Measurements from ENCODE around the gene EID2B. TPM values are rescaled to one million over a fixed set of nuclear protein-coding genes. Genes with fewer than 3 reads are reported as not detected.

The EID2B gene
- total and polyA plus RNA-seq, 2 of the 8 experiments (the other 6 are each of a cell fraction or from before 2014, with no cell fraction given) = 2.1 to 2.4 TPM

DNA sequence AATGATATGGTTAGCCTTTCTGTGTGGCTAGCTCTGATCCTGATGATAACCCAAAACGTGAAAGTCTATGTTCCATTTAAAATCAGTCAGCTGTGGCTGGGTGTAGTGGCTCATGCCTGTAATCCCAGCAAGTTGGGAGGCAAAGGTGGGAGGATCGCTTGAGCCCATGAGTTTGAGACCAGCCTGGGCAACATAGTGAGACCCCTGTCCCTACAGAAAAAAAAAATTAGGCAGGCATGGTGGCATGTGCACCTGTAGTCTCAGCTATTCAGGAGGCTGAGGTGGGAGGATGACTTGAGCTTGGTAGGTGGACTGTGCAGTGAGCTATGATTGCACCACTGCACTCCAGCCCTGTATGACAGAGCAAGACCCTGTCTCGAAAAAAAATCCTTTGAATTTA, 1.1 kb upstream of the EID2B start:
- Histone ChIP-seq H3K79me1 (ENCODE audit: low read depth, low read length) (no peaks in the 10 kb centered on the region), H3K27me3 (replicated peaks in 1 of 4; ENCODE audit: control insufficient read depth in 3 of 4, extremely low read depth in 1 of 4, insufficient read depth in 3 of 4, low read length in 3 of 4) (peaks cover 0 to 3% (median 0%) of the 10 kb centered on the region in 4 experiments; a peak in 1 of 7 replicates), H3K9me3 (ENCODE audit: insufficient read depth in 2 of 2, low read depth in 1 of 2, low read length in 1 of 2) (peaks cover 0 to 4% of the 10 kb centered on the region in 2 experiments; a peak in 1 of 4 replicates), H3K4me1 (replicated peaks in 1 of 4; ENCODE audit: control insufficient read depth in 3 of 4, insufficient read depth in 4 of 4, low read length in 3 of 4) (no peaks in the 10 kb centered on the region; a peak in 1 of 7 replicates), H3K14ac (ENCODE audit: insufficient read length) (no peak overlapping the region), H3K27ac (ENCODE audit: low read depth, low read length) (no peak overlapping the region), H4K8ac (ENCODE audit: extremely low read depth, insufficient read depth, low read length) (no peak overlapping the region), H3K4me3 (ENCODE audit: extremely low read depth in 1 of 4, insufficient read depth in 2 of 4, low read depth in 3 of 4, low read length in 4 of 4) (no peak overlapping the region), H3K23me2 (ENCODE audit: low read depth, low read length) (peaks cover 4% of the 10 kb centered on the region), H2AFZ (ENCODE audit: low read length) (no peak overlapping the region), H3K4me2 (ENCODE audit: insufficient read depth in 1 of 2, low read depth in 2 of 2, low read length in 2 of 2) (no peak overlapping the region), H3K79me2 (ENCODE audit: control insufficient read depth in 1 of 2, insufficient read depth in 2 of 2, low read length in 2 of 2) (peaks cover 0 to 12% of the 10 kb centered on the region in 2 experiments; a peak in 2 of 4 replicates), H3K9ac (replicated peaks in 1 of 4; ENCODE audit: extremely low read depth in 1 of 4, low read depth in 3 of 4, low read length in 3 of 4) (no peak overlapping the region), H3K56ac (replicated peaks; ENCODE audit: insufficient read length, low read depth, low read length) (no peak overlapping the region), H3K4ac (replicated peaks; ENCODE audit: insufficient read length, low read depth, low read length) (no peak overlapping the region), H2BK20ac (ENCODE audit: low read length) (no peak overlapping the region), H2BK5ac (ENCODE audit: low read depth, low read length) (no peak overlapping the region), H4K5ac (ENCODE audit: insufficient read length, low read depth, low read length) (no peak overlapping the region), H3K36me3 (ENCODE audit: control insufficient read depth in 2 of 4, insufficient read depth in 4 of 4, low read length in 3 of 4) (no peaks in the 10 kb centered on the region), H2BK15ac (ENCODE audit: low read length) (no peak overlapping the region; the same call in 1 of the 2 replicates), H2AK5ac (ENCODE audit: low read depth, low read length) (no peak overlapping the region), H3K18ac (ENCODE audit: extremely low read depth, low read length) (no peak overlapping the region), H2BK120ac (replicated peaks; ENCODE audit: low read depth, low read length) (no peak overlapping the region), H2BK12ac (ENCODE audit: low read depth, low read length) (no peak overlapping the region), H4K20me1 (replicated peaks in 1 of 2; ENCODE audit: control insufficient read depth in 1 of 2, insufficient read depth in 2 of 2, low read length in 2 of 2) (peaks cover 0 to 4% of the 10 kb centered on the region in 2 experiments), H4K91ac (replicated peaks; ENCODE audit: insufficient read length, low read length) (no peak overlapping the region), H3K23ac (ENCODE audit: insufficient read length) (no peak overlapping the region)
- DNase-seq (ENCODE audit: low read depth in 1 of 2, low spot score in 2 of 2) (no peak), FAIRE-seq (no peak)
- ChIA-PET CTCF (ENCODE audit: partially characterized antibody) (interaction anchor here (0.7 to 10.6 kb wide), 20 partner anchors 9 to 238 kb away, joined by 3 to 101 read pairs (median 5); partner anchors contain the start of genes DLL3 and SELENOV), POLR2A (ENCODE audit: partially characterized antibody) (interaction anchor here (0.7 to 2.3 kb wide), 12 partner anchors 9 to 635 kb away, joined by 3 to 12 read pairs (median 4); partner anchors contain the start of genes RPS16 and TIMM50)
- 81% methylated on average over 3 of the region's 3 CpGs; no CpG with 5 or more reads in 1 of the 2 experiments for WGBS, 2 experiments (ENCODE audit: extremely low coverage in 1 of 2, insufficient coverage in 1 of 2, insufficient read length in 1 of 2, insufficient replicate concordance in 2 of 2, low coverage in 1 of 2, low lambda C conversion rate in 2 of 2, missing lambda C conversion rate in 1 of 2)
- TF ChIP-seq KDM1A (IDR thresholded peaks at IDR 0.05; ENCODE audit: borderline replicate concordance, low read length) (no peak), BCL11A (IDR thresholded peaks at IDR 0.05; ENCODE audit: low read depth in 2 of 2, low read length in 2 of 2) (no peak), ASH2L (IDR thresholded peaks at IDR 0.05; ENCODE audit: low read length) (no peak), PHF8 (conservative IDR thresholded peaks at IDR 0.05; ENCODE audit: low read depth, low read length) (no peak), CTBP2 (IDR thresholded peaks at IDR 0.05; ENCODE audit: borderline replicate concordance, insufficient read depth, insufficient read length, low read length) (no peak), CHD2 (IDR thresholded peaks at IDR 0.05; ENCODE audit: low read length) (no peak), SIX5 (IDR thresholded peaks at IDR 0.05; ENCODE audit: low read depth, low read length) (no peak), RBBP5 (IDR thresholded peaks at IDR 0.05; ENCODE audit: borderline replicate concordance, low read depth, low read length) (no peak), TAF1 (IDR thresholded peaks at IDR 0.05; ENCODE audit: low read depth, low read length) (no peak)
- TF ChIP-seq, protein P1, sequence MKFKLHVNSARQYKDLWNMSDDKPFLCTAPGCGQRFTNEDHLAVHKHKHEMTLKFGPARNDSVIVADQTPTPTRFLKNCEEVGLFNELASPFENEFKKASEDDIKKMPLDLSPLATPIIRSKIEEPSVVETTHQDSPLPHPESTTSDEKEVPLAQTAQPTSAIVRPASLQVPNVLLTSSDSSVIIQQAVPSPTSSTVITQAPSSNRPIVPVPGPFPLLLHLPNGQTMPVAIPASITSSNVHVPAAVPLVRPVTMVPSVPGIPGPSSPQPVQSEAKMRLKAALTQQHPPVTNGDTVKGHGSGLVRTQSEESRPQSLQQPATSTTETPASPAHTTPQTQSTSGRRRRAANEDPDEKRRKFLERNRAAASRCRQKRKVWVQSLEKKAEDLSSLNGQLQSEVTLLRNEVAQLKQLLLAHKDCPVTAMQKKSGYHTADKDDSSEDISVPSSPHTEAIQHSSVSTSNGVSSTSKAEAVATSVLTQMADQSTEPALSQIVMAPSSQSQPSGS (IDR thresholded peaks at IDR 0.05; ENCODE audit: low read length) = no peak
- TF ChIP-seq, protein P2, sequence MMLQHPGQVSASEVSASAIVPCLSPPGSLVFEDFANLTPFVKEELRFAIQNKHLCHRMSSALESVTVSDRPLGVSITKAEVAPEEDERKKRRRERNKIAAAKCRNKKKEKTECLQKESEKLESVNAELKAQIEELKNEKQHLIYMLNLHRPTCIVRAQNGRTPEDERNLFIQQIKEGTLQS (IDR thresholded peaks at IDR 0.05; ENCODE audit: insufficient read depth, low read depth, low read length) = no peak
